Epithelial cell of esophagus (primary cell): Measurements from ENCODE around the gene BMP6.
"Not testable (repeated sequence)": the region's sequence is repeated elsewhere in the genome, so short reads cannot be mapped to it uniquely, and the experiment has no call there.

Experiments
- DNase-seq: peaks from one replicate; pipeline ENCODE4 v3.0.0; 2010; ENCODE audit warnings: low read depth
- H3K4me3 ChIP-seq: 2 replicates; pipeline ENCODE4 v1.5.1; 2011; ENCODE audit warnings: mild to moderate bottlenecking, low read length, control low read depth
- TF ChIP-seq, protein P1 (sequence below): IDR thresholded peaks from 2 replicates; pipeline ENCODE4 v1.5.1; 2011; ENCODE audit warnings: low read depth, mild to moderate bottlenecking, low read length, control low read depth, inconsistent platforms; ENCODE audit not compliant: insufficient read depth; ENCODE audit errors: missing control alignments

The BMP6 gene

DNA sequence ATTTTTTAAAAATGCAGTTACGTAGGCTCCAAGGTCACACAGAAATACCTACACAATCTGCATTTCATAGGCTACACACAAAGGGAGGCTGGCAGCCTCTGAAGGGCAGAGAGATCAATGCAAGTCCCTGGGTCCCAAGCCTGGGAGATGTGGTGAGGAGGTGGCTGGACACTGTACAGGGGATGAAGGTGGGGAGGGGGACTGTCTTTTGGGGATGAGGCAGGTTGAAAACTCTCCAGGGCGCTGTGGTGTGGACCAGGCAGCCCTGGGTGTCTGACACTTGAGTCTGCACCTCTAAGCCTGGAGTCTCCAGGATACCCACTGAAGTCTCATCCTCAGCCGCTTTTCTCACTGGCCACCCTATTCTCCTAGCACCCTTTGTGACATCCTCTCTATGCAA lies 160.2 kb downstream of the BMP6 start:
- H3K4me3 ChIP-seq, result no peak overlapping the region
- no peak for DNase-seq
- TF ChIP-seq, protein P1, sequence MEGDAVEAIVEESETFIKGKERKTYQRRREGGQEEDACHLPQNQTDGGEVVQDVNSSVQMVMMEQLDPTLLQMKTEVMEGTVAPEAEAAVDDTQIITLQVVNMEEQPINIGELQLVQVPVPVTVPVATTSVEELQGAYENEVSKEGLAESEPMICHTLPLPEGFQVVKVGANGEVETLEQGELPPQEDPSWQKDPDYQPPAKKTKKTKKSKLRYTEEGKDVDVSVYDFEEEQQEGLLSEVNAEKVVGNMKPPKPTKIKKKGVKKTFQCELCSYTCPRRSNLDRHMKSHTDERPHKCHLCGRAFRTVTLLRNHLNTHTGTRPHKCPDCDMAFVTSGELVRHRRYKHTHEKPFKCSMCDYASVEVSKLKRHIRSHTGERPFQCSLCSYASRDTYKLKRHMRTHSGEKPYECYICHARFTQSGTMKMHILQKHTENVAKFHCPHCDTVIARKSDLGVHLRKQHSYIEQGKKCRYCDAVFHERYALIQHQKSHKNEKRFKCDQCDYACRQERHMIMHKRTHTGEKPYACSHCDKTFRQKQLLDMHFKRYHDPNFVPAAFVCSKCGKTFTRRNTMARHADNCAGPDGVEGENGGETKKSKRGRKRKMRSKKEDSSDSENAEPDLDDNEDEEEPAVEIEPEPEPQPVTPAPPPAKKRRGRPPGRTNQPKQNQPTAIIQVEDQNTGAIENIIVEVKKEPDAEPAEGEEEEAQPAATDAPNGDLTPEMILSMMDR, result no peak

DNA sequence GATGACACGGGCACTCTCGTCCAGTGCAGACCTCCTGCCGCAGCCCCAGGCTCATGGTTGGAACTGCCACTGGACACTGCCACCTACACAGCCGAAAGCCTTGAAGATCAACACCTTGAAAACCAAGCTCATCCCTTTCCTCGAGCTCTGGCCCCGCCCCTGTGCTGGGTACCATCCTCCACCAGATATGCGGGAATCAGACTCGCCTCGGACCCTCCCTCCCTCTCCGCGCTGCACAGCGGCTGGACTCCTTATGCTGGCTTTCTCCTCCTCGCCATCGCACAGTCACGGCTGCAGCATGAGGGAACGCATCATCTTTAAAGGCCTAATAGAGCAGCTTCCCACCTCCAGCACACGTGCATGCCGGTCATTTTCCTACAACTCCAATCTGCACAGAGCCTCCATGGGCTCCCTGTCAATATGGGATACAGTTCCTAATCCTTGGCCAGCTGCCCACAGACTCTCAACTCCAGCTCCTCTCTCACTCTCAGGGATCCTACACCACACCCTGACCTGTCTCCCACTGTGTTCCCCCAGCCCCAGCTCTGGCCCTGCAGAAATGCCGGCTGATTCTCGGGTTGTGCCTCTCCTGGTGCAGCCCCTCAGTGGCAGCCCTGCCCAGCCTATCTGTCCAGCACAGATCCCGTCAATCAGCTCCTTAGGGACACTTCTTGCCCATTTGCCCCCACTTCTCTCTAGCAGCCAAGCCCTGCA lies 161.5 kb downstream of the BMP6 start:
- TF ChIP-seq, protein P1, result no peak

DNA sequence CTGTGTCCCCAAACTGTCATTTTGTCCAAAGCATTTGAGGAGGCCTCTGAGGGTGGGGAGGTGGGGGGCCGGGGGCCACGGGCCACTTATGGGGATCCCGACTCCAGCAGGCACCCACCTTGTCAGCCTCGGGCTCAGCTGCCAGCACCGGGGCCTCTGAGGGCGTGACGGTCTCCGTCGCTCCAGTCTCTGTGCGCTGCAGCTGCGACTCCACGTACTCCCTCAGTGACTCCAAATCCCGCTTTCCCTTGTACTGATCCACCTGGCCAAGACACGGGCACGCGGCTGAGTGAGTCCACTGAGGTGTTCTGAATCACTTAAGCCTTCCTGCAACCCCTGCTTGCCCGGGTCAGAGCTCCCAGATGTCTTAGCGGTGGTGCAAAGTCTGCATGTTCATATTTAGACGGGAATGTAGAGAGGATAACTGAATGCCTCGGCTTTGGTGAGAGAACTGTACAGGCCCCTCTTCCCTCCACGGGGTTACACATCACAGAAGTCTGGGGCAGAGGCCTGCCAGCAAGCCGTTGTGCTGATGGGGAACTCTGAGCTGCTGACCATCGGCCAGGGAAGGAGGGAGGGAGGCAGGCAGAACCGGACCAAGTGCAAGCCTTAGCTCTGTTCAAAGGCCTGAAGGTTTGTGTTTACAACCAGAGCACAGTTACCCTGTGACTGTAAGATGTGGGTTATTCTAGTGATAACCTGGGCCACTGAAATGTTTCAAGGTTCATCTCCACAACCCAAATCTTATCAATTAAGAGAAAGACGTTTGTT lies 162.9 kb downstream of the BMP6 start:
- TF ChIP-seq, protein P1, result no peak
- no peak for DNase-seq
- H3K4me3 ChIP-seq, result no peak overlapping the region

More for the DNA sequence above, 161.5 kb downstream of the BMP6 start:
- H3K4me3 ChIP-seq, result no peak overlapping the region
- DNase-seq, result no peak

DNA sequence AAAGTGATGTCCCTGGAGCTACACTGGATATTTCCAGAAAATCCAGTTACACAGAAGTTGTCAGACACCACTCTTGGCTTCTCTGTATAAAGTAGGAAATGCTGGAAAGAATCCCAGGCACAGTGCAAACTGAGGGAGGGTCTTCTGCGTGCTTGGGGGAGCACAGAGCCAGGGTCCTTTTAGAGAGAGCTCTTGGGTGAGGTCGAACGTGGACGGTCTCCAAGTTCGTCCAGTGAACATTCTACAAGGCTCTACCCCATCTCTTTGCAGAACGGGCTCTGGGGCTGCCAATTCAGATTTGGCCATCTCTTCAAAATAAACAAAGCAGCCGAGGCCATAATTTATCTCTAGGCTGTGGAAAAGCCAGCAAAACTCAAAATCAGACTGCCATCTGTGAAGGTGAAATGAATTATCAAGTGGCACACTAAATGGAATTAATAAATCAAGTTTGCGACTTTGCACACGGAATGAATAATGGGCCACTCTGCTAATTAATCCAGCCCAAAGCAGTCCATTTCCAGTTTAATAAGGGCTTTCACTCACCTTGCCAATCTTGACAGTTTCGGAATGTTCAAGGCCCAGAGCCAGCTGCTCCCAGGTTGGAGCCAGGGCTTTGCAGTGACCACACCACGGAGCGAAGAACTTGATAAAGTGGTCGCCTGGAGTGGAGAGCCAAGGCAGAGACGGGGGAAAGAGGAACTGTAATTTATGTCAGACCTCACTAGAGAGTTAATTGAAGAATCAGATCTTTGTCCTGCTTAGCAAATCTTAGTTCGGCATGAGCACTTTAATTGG lies 165.4 kb downstream of the BMP6 start:
- TF ChIP-seq, protein P1, result no peak
- DNase-seq, result no peak
- no peak overlapping the region for H3K4me3 ChIP-seq

DNA sequence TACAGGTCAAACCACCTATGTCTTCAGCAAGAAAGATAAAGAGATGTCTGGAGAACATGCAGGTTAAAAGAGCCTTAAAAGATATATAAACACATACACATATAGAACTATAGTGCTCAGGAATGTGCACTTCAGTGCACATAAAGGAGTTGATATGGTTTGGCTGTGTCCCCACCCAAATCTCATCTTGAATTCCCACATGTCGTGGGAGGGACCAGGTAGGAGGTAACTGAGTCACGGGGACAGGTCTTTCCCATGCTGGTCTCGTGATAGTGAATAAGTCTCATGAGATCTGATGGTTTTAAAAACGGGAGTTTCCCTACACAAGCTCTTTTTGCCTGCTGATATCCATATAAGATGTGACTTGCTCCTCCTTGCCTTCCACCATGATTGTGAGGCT lies 166.5 kb downstream of the BMP6 start:
- DNase-seq, H3K4me3 ChIP-seq: not testable (repeated sequence)

DNA sequence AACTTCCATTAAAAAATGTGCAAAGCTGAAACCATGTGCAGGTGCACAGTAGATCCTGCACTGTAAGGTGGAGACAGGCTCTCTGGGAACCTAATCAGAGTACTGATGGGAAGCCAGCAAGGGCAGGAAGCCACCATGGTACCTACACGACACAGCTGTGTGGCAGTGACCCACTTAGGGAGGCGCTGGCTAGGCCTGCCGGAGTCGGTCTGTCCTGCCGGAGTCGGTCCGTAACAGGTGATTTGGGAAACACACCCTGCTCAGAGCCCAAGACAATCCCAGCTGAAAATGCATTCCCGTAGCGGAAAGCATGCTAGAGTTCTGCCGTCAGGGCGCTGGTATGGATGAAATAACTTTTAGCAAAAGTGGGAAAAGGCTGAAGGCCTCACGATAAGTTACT lies 167.4 kb downstream of the BMP6 start:
- DNase-seq, result no peak
- TF ChIP-seq, protein P1, result no peak

More for the DNA sequence above, 167.4 kb downstream of the BMP6 start:
- no peak overlapping the region for H3K4me3 ChIP-seq
